Colonic mucosa (tissue), 4 donors: ENCODE measurements around the gene RAPGEF5. TPM values are rescaled to one million over a fixed set of nuclear protein-coding genes. Genes with fewer than 3 reads are reported as not detected.

Experiments
- DNase-seq: peaks from one replicate; pipeline ENCODE4 v3.0.0-alpha.2; 2020
- H3K27ac ChIP-seq: fragments of 200-600 bp; one replicate; pipeline ENCODE4 v1.8.0; 2021
- H3K27me3 ChIP-seq: fragments of 200-600 bp; one replicate; pipeline ENCODE4 v1.8.0; 2021
- H3K36me3 ChIP-seq: fragments of 200-600 bp; one replicate; pipeline ENCODE4 v1.8.0; 2021
- H3K4me1 ChIP-seq: fragments of 200-600 bp; one replicate; pipeline ENCODE4 v1.8.0; 2021; ENCODE audit warnings: mild to moderate bottlenecking
- H3K4me3 ChIP-seq: fragments of 200-600 bp; one replicate; pipeline ENCODE4 v1.8.0; 2021
- H3K9ac ChIP-seq, 2 donors: one replicate each; pipeline ENCODE4 v1.7.0; 2013; ENCODE audit warnings: control low read depth in 2 of 2, low read depth in 2 of 2, low read length in 2 of 2
- H3K9me3 ChIP-seq: fragments of 200-600 bp; one replicate; pipeline ENCODE4 v1.8.0; 2021
- intact Hi-C: fragments of 100-400 bp; cut with DNase I; formaldehyde crosslinking; loops from one replicate; pipeline ENCODE4 v1.14.1; 2022
- total RNA-seq, 2 donors: library from RNA; stranded (reverse); fragmentation: NEBNext Ultra II Directional in 1 of 2; extraction: Animal tissue kit (Norgen Biotek cat#: 25700) in 1 of 2; gene quantifications; one replicate each; pipeline ENCODE4 v1.2.1, GENCODE V29; 2021
- TF ChIP-seq, protein P1 (sequence below): fragments of 200-600 bp; IDR thresholded peaks from one replicate; pipeline ENCODE4 v1.8.0; 2022; ENCODE audit warnings: antibody characterized with exemption, mild to moderate bottlenecking
- donor health status: healthy.
- donor health status: DM: no; HTN: no; CAD: no.
- donor health status: DM: no; HTN: no; CAD: no.

The RAPGEF5 gene
- total RNA-seq, 2 donors from 2014 or later, result 39.9 to 42.2 TPM

GRCh38 chr7:22204312-22204711 lies 152.6 kb downstream of the RAPGEF5 start:
- no peaks in the 10 kb centered on the region for H3K4me1 ChIP-seq
- no peak overlapping the region for H3K27ac ChIP-seq

GRCh38 chr7:22202141-22202540 lies 154.8 kb downstream of the RAPGEF5 start:
- Histone ChIP-seq H3K9ac (no peak overlapping the region), H3K9me3 (no peaks in the 10 kb centered on the region), H3K4me1 (no peaks in the 10 kb centered on the region), H3K36me3 (no peaks in the 10 kb centered on the region), H3K27me3 (no peaks in the 10 kb centered on the region), H3K27ac (no peak overlapping the region), H3K4me3 (no peak overlapping the region)
- DNase-seq, result peak; percentile 48
- TF ChIP-seq, protein P1, sequence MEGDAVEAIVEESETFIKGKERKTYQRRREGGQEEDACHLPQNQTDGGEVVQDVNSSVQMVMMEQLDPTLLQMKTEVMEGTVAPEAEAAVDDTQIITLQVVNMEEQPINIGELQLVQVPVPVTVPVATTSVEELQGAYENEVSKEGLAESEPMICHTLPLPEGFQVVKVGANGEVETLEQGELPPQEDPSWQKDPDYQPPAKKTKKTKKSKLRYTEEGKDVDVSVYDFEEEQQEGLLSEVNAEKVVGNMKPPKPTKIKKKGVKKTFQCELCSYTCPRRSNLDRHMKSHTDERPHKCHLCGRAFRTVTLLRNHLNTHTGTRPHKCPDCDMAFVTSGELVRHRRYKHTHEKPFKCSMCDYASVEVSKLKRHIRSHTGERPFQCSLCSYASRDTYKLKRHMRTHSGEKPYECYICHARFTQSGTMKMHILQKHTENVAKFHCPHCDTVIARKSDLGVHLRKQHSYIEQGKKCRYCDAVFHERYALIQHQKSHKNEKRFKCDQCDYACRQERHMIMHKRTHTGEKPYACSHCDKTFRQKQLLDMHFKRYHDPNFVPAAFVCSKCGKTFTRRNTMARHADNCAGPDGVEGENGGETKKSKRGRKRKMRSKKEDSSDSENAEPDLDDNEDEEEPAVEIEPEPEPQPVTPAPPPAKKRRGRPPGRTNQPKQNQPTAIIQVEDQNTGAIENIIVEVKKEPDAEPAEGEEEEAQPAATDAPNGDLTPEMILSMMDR, result no peak
- intact Hi-C loops, result no loop called here

More at GRCh38 chr7:22204312-22204711, 152.6 kb downstream of the RAPGEF5 start:
- Histone ChIP-seq H3K36me3 (no peaks in the 10 kb centered on the region), H3K4me3 (no peak overlapping the region), H3K27me3 (no peaks in the 10 kb centered on the region), H3K9ac (no peak overlapping the region), H3K9me3 (no peaks in the 10 kb centered on the region)
- TF ChIP-seq, protein P1, result no peak
- no peak for DNase-seq
- intact Hi-C loops, result no loop called here

GRCh38 chr7:22201186-22201880 lies 155.6 kb downstream of the RAPGEF5 start:
- TF ChIP-seq, protein P1, result no peak
- Histone ChIP-seq H3K9ac (no peak overlapping the region), H3K36me3 (no peaks in the 10 kb centered on the region), H3K4me3 (no peak overlapping the region), H3K4me1 (no peaks in the 10 kb centered on the region), H3K27me3 (no peaks in the 10 kb centered on the region), H3K9me3 (no peaks in the 10 kb centered on the region), H3K27ac (no peak overlapping the region)
- intact Hi-C loops, result no loop called here
- DNase-seq, result no peak

- no peaks in the 10 kb centered on the region for H3K36me3 ChIP-seq
- no peak overlapping the region for H3K9ac ChIP-seq
- no peaks in the 10 kb centered on the region for H3K9me3 ChIP-seq
- TF ChIP-seq, protein P1, result no peak
- no peak overlapping the region for H3K27ac ChIP-seq
- no peaks in the 10 kb centered on the region for H3K27me3 ChIP-seq
- no peak for DNase-seq
- no peaks in the 10 kb centered on the region for H3K4me1 ChIP-seq
- H3K4me3 ChIP-seq, result no peak overlapping the region
- intact Hi-C loops, result no loop called here
Observed at GRCh38 chr7:22200777-22201176, 156.2 kb downstream of the RAPGEF5 start.

DNA sequence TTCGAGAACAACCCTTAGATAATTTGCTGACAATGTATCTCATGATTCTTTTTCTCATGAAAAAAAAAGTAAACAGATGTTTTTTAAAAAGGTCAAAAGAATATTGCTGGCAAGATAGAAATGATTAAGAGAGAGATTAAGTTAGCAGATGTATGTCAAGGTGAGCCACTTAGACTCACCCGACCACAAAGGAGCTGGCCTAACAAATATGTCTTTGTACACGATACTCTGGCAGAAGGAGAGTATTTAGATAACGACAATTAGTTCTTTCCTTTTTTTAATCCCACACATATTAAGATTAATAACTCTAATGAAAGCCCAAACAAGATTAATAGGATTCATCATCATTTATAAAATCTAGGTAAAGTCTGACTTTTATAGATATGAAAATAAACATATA lies 156.7 kb downstream of the RAPGEF5 start:
- no peaks in the 10 kb centered on the region for H3K27me3 ChIP-seq
- H3K36me3 ChIP-seq, result no peaks in the 10 kb centered on the region
- intact Hi-C loops, result no loop called here
- H3K4me3 ChIP-seq, result no peak overlapping the region
- H3K9me3 ChIP-seq, result no peaks in the 10 kb centered on the region
- H3K4me1 ChIP-seq, result no peaks in the 10 kb centered on the region
- TF ChIP-seq, protein P1, result no peak
- H3K27ac ChIP-seq, result no peak overlapping the region
- H3K9ac ChIP-seq, result no peak overlapping the region
- DNase-seq, result no peak
